ENCODE measurements around the gene POLR3B.
"Not testable (repeated sequence)": the region's sequence is repeated elsewhere in the genome, so short reads cannot be mapped to it uniquely, and the experiment has no call there.

Gene POLR3B

GRCh38 chr12:106461730-106462129, 104.2 kb downstream of the POLR3B start:
- DNase-seq (ENCODE audit: low read depth) = no peak

GRCh38 chr12:106465605-106466004, 108.1 kb downstream of the POLR3B start:
- DNase-seq (ENCODE audit: low read depth) = not testable (repeated sequence)

GRCh38 chr12:106475662-106476061, 118.1 kb downstream of the POLR3B start:
- DNase-seq (ENCODE audit: low read depth) = not testable (repeated sequence)

- DNase-seq (ENCODE audit: low read depth) = not testable (repeated sequence)
Measured at GRCh38 chr12:106477627-106478026, 120.1 kb downstream of the POLR3B start.

GRCh38 chr12:106480251-106480650, 122.7 kb downstream of the POLR3B start:
- no peak for DNase-seq (ENCODE audit: low read depth)

- DNase-seq (ENCODE audit: low read depth) = no peak
Measured at GRCh38 chr12:106481246-106481645, 123.7 kb downstream of the POLR3B start.

- no peak for DNase-seq (ENCODE audit: low read depth)
Measured at GRCh38 chr12:106487664-106488063, 130.1 kb downstream of the POLR3B start.

- DNase-seq (ENCODE audit: low read depth) = no peak
Measured at GRCh38 chr12:106488884-106489283, 131.3 kb downstream of the POLR3B start.

GRCh38 chr12:106490264-106490663, 132.7 kb downstream of the POLR3B start:
- no peak for DNase-seq (ENCODE audit: low read depth)

GRCh38 chr12:106492857-106493256, 135.3 kb downstream of the POLR3B start:
- no peak for DNase-seq (ENCODE audit: low read depth)

- no peak for DNase-seq (ENCODE audit: low read depth)
Measured at GRCh38 chr12:106493531-106493930, 136.0 kb downstream of the POLR3B start.

- DNase-seq (ENCODE audit: low read depth) = no peak
Measured at GRCh38 chr12:106495354-106495965, 137.9 kb downstream of the POLR3B start.

- DNase-seq (ENCODE audit: low read depth) = no peak
Measured at GRCh38 chr12:106498056-106498455, 140.5 kb downstream of the POLR3B start.

GRCh38 chr12:106499628-106500027, 142.1 kb downstream of the POLR3B start:
- no peak for DNase-seq (ENCODE audit: low read depth)

- no peak for DNase-seq (ENCODE audit: low read depth)
Measured at GRCh38 chr12:106506691-106507090, 149.1 kb downstream of the POLR3B start.

GRCh38 chr12:106508966-106509365, 151.4 kb downstream of the POLR3B start:
- DNase-seq (ENCODE audit: low read depth) = no peak

- DNase-seq (ENCODE audit: low read depth) = no peak
Measured at GRCh38 chr12:106511365-106511764, 153.8 kb downstream of the POLR3B start.

GRCh38 chr12:106517314-106517713, 159.8 kb downstream of the POLR3B start:
- DNase-seq (ENCODE audit: low read depth) = no peak

GRCh38 chr12:106519607-106520021, 162.1 kb downstream of the POLR3B start:
- no peak for DNase-seq (ENCODE audit: low read depth)

GRCh38 chr12:106521901-106522300, 164.4 kb downstream of the POLR3B start:
- DNase-seq (ENCODE audit: low read depth) = no peak

GRCh38 chr12:106522708-106523107, 165.2 kb downstream of the POLR3B start:
- DNase-seq (ENCODE audit: low read depth) = no peak

GRCh38 chr12:106527356-106527755, 169.8 kb downstream of the POLR3B start:
- DNase-seq (ENCODE audit: low read depth) = no peak

- no peak for DNase-seq (ENCODE audit: low read depth)
Measured at GRCh38 chr12:106541201-106541600, 183.7 kb downstream of the POLR3B start.

GRCh38 chr12:106551410-106551809, 193.9 kb downstream of the POLR3B start:
- DNase-seq (ENCODE audit: low read depth) = no peak
